IMR-90 (cell line): ENCODE data around the gene MAGI3. TPM values are rescaled to one million over a fixed set of nuclear protein-coding genes. Genes with fewer than 3 reads are reported as not detected.
A peak's percentile ranks its signal among the peaks of the same experiment; 100 is the strongest.

ENCODE experiments used
- ATAC-seq: fragments of 200-7000 bp; cut with Tn5 transposase; 2 replicates; pipeline ENCODE4 v1.9.1; 2020; ENCODE audit warnings: low read depth, mild to moderate bottlenecking, moderate library complexity
- Bru-seq: library from RNA; stranded (reverse); fragments of 400-500 nt; gene quantifications from one replicate; lab custom pipeline; 2021; lab: Mats Ljungman, UMichigan
- BruChase-seq, 2 experiments: library from RNA; stranded (reverse); fragments of 400-500 nt; gene quantifications; one replicate each; lab custom pipeline; 2021; lab: Mats Ljungman, UMichigan
- BruUV-seq: library from RNA; stranded (reverse); fragments of 400-500 nt; replicated peaks from 2 replicates; lab custom pipeline; 2021; lab: Mats Ljungman, UMichigan
- CTCF ChIA-PET: fragments of 300-600 bp; formaldehyde crosslinking; extraction: SDS; loops from one replicate; lab custom pipeline; 2021; ENCODE audit warnings: antibody characterized with exemption; lab: Yijun Ruan, JAX
- POLR2A ChIA-PET: fragments of 300-600 bp; sonication (Branson Sonifier 250); formaldehyde crosslinking; loops from one replicate; lab custom pipeline; 2022; ENCODE audit warnings: antibody characterized with exemption; ENCODE audit not compliant: unreplicated experiment; lab: Charles Lee
- DNase-seq: peaks from one replicate; pipeline ENCODE4 v3.0.0; 2013
- H2AFZ ChIP-seq: replicated peaks from 2 replicates; pipeline ENCODE3; 2013; ENCODE audit warnings: low read length, mild to moderate bottlenecking; ENCODE audit not compliant: poor library complexity
- H2AK5ac ChIP-seq: 2 replicates; pipeline ENCODE4 v1.6.1; 2013; ENCODE audit warnings: low read depth, low read length, inconsistent platforms
- H2AK9ac ChIP-seq: replicated peaks from 2 replicates; pipeline ENCODE3; 2013; ENCODE audit warnings: mild to moderate bottlenecking, low read depth, low read length, moderate library complexity; ENCODE audit not compliant: poor library complexity
- H2BK120ac ChIP-seq: 2 replicates; pipeline ENCODE4 v1.6.1; 2013; ENCODE audit warnings: low read depth, low read length, inconsistent platforms
- H2BK15ac ChIP-seq: 3 replicates; pipeline ENCODE4 v1.6.1; 2013; ENCODE audit warnings: low read depth, low read length, inconsistent platforms
- H2BK20ac ChIP-seq: 2 replicates; pipeline ENCODE4 v1.6.1; 2013; ENCODE audit warnings: low read depth, mild to moderate bottlenecking, inconsistent platforms, low read length, moderate library complexity
- H2BK5ac ChIP-seq: 2 replicates; pipeline ENCODE4 v1.6.1; 2013; ENCODE audit warnings: mild to moderate bottlenecking, low read depth, low read length, inconsistent platforms; ENCODE audit not compliant: poor library complexity, severe bottlenecking
- H3K14ac ChIP-seq: replicated peaks from 2 replicates; pipeline ENCODE4 v1.6.1; 2013; ENCODE audit warnings: low read depth, low read length, inconsistent platforms
- H3K18ac ChIP-seq: 2 replicates; pipeline ENCODE4 v1.6.1; 2013; ENCODE audit warnings: low read depth, low read length, control low read depth
- H3K23ac ChIP-seq: 2 replicates; pipeline ENCODE4 v1.6.1; 2013; ENCODE audit warnings: low read depth, low read length, inconsistent platforms
- H3K27ac ChIP-seq: 2 replicates; pipeline ENCODE4 v1.5.1; 2013; ENCODE audit warnings: mild to moderate bottlenecking, control low read depth, low read length; ENCODE audit not compliant: insufficient read depth
- H3K27me3 ChIP-seq: 2 replicates; pipeline ENCODE4 v1.6.1; 2013; ENCODE audit warnings: low read length; ENCODE audit not compliant: control insufficient read depth, insufficient read depth
- H3K36me3 ChIP-seq: 2 replicates; pipeline ENCODE4 v1.6.1; 2013; ENCODE audit warnings: low read length, mixed read lengths; ENCODE audit not compliant: control insufficient read depth, insufficient read depth
- H3K4ac ChIP-seq: 2 replicates; pipeline ENCODE4 v1.6.1; 2013; ENCODE audit warnings: low read depth, low read length, inconsistent platforms
- H3K4me1 ChIP-seq: 2 replicates; pipeline ENCODE4 v1.6.1; 2013; ENCODE audit warnings: low read length, mixed read lengths; ENCODE audit not compliant: control insufficient read depth, insufficient read depth
- H3K4me2 ChIP-seq: 2 replicates; pipeline ENCODE4 v1.6.1; 2013; ENCODE audit warnings: low read depth, mild to moderate bottlenecking, control low read depth, low read length, moderate library complexity
- H3K4me3 ChIP-seq: 2 replicates; pipeline ENCODE4 v1.5.1; 2013; ENCODE audit warnings: low read depth, mild to moderate bottlenecking, control low read depth, low read length, moderate library complexity; ENCODE audit not compliant: insufficient read depth
- H3K56ac ChIP-seq: 2 replicates; pipeline ENCODE4 v1.6.1; 2013; ENCODE audit warnings: low read length, inconsistent platforms; ENCODE audit not compliant: insufficient read depth; ENCODE audit errors: extremely low read depth
- H3K79me1 ChIP-seq, 2 experiments: 2 replicates each; pipeline ENCODE4 v1.6.1; 2013; ENCODE audit warnings: low read length in 2 of 2, inconsistent platforms in 1 of 2, low read depth in 1 of 2
- H3K9ac ChIP-seq: 2 replicates; pipeline ENCODE4 v1.6.1; 2013; ENCODE audit warnings: low read depth, low read length, control low read depth
- H3K9me1 ChIP-seq: 2 replicates; pipeline ENCODE4 v1.6.1; 2013; ENCODE audit warnings: low read length, inconsistent platforms; ENCODE audit not compliant: insufficient read depth
- H3K9me3 ChIP-seq: 2 replicates; pipeline ENCODE4 v1.6.1; 2013; ENCODE audit warnings: low read length; ENCODE audit not compliant: control insufficient read depth, insufficient read depth
- H4K20me1 ChIP-seq: 2 replicates; pipeline ENCODE4 v1.6.1; 2013; ENCODE audit warnings: low read length, inconsistent platforms; ENCODE audit not compliant: insufficient read depth
- H4K5ac ChIP-seq: 2 replicates; pipeline ENCODE4 v1.6.1; 2013; ENCODE audit warnings: mild to moderate bottlenecking, low read depth, low read length, control low read depth
- H4K8ac ChIP-seq, 2 experiments: 2 replicates each; pipeline ENCODE4 v1.6.1; 2013; ENCODE audit warnings: low read depth in 2 of 2, low read length in 2 of 2, control low read depth in 1 of 2, inconsistent platforms in 1 of 2
- H4K91ac ChIP-seq: 2 replicates; pipeline ENCODE4 v1.6.1; 2013; ENCODE audit warnings: low read depth, low read length, inconsistent platforms; ENCODE audit not compliant: insufficient read depth
- BHLHE40 ChIP-seq: fragments of 150-350 bp; IDR thresholded peaks from 2 replicates; pipeline ENCODE4 v1.6.1; 2016; ENCODE audit warnings: mild to moderate bottlenecking, low read depth, low read length
- CEBPB ChIP-seq: IDR thresholded peaks from 2 replicates; pipeline ENCODE4 v1.6.1; 2012; ENCODE audit warnings: low read depth, low read length, improper control_type of control experiment
- CHD1 ChIP-seq: IDR thresholded peaks from 2 replicates; pipeline ENCODE4 v1.6.1; 2012; ENCODE audit warnings: low read depth, low read length, improper control_type of control experiment
- FOS ChIP-seq: fragments of 150-350 bp; IDR thresholded peaks from 2 replicates; pipeline ENCODE4 v1.6.1; 2016; ENCODE audit warnings: low read depth, low read length
- MAFK ChIP-seq: IDR thresholded peaks from 2 replicates; pipeline ENCODE4 v1.6.1; 2012; ENCODE audit warnings: low read depth, low read length, improper control_type of control experiment
- MAZ ChIP-seq: IDR thresholded peaks from 2 replicates; pipeline ENCODE4 v1.6.1; 2012; ENCODE audit warnings: low read depth, mild to moderate bottlenecking, low read length, improper control_type of control experiment, moderate library complexity, borderline replicate concordance
- MXI1 ChIP-seq: IDR thresholded peaks from 2 replicates; pipeline ENCODE4 v1.6.1; 2012; ENCODE audit warnings: low read depth, mild to moderate bottlenecking, low read length, moderate library complexity, borderline replicate concordance
- POLR2A ChIP-seq: IDR thresholded peaks from 2 replicates; pipeline ENCODE4 v1.6.1; 2012; ENCODE audit warnings: mild to moderate bottlenecking, low read depth, low read length
- RAD21 ChIP-seq: IDR thresholded peaks from 2 replicates; pipeline ENCODE4 v1.6.1; 2012; ENCODE audit warnings: low read length, improper control_type of control experiment
- RCOR1 ChIP-seq: IDR thresholded peaks from 2 replicates; pipeline ENCODE4 v1.6.1; 2012; ENCODE audit warnings: mild to moderate bottlenecking, low read length, improper control_type of control experiment; ENCODE audit not compliant: insufficient replicate concordance
- SMC3 ChIP-seq: fragments of 150-350 bp; IDR thresholded peaks from 2 replicates; pipeline ENCODE4 v1.6.1; 2016; ENCODE audit warnings: low read depth, mild to moderate bottlenecking, antibody characterized with exemption, low read length, moderate library complexity
- WGBS, 2 experiments: methylation state at CpG; one replicate each; pipeline versions ENCODE4 v1.1.5 to v1.1.7; 2013; ENCODE audit warnings: missing lambda C conversion rate in 2 of 2; ENCODE audit not compliant: insufficient read length in 1 of 2; ENCODE audit errors: extremely low coverage in 2 of 2; 5-methylcytosine and 5-hydroxymethylcytosine counted together
- dilution Hi-C: fragments of 300-500 bp; cut with HindIII; formaldehyde crosslinking; loops from one replicate; pipeline ENCODE4 v1.14.3; 2018; ENCODE audit warnings: low sequenced_read_pairs; ENCODE audit not compliant: unreplicated experiment
- in situ Hi-C: fragments of 300-500 bp; cut with MboI; formaldehyde crosslinking; loops from 3 replicates; pipeline ENCODE4 v1.14.3; 2019; ENCODE audit warnings: low sequenced_read_pairs, inconsistent platforms, mixed read lengths
- intact Hi-C: fragments of 100-400 bp; cut with micrococcal nuclease; formaldehyde crosslinking; loops from 2 replicates; pipeline ENCODE4 v1.10.0; 2022
- long read RNA-seq: library from polyadenylated mRNA; unstranded; transcript quantifications from one replicate; pipeline ENCODE4 v2.0.0, GENCODE V29; 2021; ENCODE audit not compliant: unreplicated experiment
- polyA plus RNA-seq, 3 experiments: library from polyadenylated mRNA; depleted of rRNA; stranded (reverse); fragments of >200 nt; gene quantifications; 2 replicates each; pipeline ENCODE4 v1.2.3, GENCODE V29; 2012; ENCODE audit warnings: low replicate concordance in 1 of 3
- total RNA-seq: library from RNA; depleted of rRNA; stranded (reverse); fragments of >200 nt; gene quantifications from 2 replicates; pipeline ENCODE4 v1.2.3, GENCODE V29; 2012; rRNA removed
- TF ChIP-seq, protein P1 (sequence below): fragments of 150-350 bp; IDR thresholded peaks from 2 replicates; pipeline ENCODE4 v1.6.1; 2016; ENCODE audit warnings: low read depth, mild to moderate bottlenecking, low read length, moderate library complexity, borderline replicate concordance
- TF ChIP-seq, protein P2 (sequence below): fragments of 150-350 bp; IDR thresholded peaks from 2 replicates; pipeline ENCODE4 v1.6.1; 2017; ENCODE audit warnings: mild to moderate bottlenecking, antibody characterized with exemption, low read length, low read depth

Gene MAGI3
- total RNA-seq: 8.8 and 9.2 TPM in 2 replicates
- 2.4 and 2.5 TPM in 2 replicates for polyA plus RNA-seq (2012; rRNA removed)
- polyA plus RNA-seq (2012; cell fraction: cytosol; rRNA removed): 0.75 and 0.86 TPM in 2 replicates
- polyA plus RNA-seq (2012; cell fraction: nucleus; rRNA removed; ENCODE audit: low replicate concordance): 1.2 and 4.5 TPM in 2 replicates
- Bru-seq, nascent RNA: percentile 66 among the genes with signal in this experiment
- BruChase-seq, experiment 1, labeled RNA remaining after a 6-hour chase: percentile 59 among the genes with signal in this experiment
- BruChase-seq, experiment 2, labeled RNA remaining after a 2-hour chase: percentile 63 among the genes with signal in this experiment
- long read RNA-seq, full-length matches to known transcripts: 3 of 10 reads
- long read RNA-seq, partial matches to known transcripts: 3 of 10 reads
- long read RNA-seq, other reads (novel, unspliced or antisense): 4 of 10 reads

DNA sequence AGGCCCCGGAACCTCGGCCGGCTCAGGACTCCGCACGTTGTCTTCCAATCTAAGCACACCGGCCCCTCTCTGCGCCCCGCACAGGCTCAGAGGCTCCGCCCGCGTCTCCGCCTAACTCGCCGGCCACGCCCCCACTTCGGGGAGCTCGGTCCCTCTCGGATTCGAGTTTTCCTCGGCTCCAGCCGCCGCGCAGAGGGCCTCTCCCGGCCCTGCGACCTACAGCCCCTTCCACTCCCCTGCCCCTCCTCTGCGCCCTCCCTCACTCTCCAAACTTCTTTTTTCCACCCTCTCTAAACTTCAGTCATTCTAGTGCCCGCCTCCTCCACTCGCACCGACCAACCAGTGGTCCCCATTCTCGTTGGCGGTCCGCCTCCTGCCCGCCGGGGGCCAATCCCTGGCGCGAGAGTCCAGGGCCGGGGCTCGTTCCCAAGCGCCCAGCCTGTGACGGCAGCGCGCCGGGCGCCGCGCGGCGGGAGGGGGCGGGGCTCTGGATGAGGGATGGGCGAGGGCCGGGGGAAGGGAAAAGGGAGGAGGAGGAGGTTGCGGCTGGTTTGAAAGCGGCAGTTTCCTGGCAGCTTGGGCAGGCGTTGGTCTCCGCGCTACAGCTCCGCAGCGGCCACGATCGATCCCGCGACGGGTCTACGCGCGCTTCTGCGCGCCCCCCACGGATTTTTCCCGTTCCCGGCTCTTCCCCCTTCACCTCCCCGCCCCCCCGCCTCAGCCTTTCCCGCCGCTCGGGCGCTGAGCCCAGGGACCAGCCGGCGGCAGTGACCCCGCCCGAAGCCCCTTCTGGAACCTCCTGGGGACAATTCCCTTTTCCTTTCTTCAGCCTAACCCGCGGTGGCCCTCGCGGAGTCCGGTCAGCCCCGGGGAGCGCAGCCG lies at the start of gene MAGI3:
Gene MAGI3 (plus strand): TSS at position 563 of the 882 bp plus-strand sequence. CDS start 519 bp downstream, outside the sequence.
- Histone ChIP-seq H3K4me3 (peak within 1 kb of the TSS; percentile 72), H3K9me3 (peaks cover 2% of the 10 kb centered on the region; the same call in 1 of the 2 replicates), H2BK5ac (peak within 1 kb of the TSS; percentile 4), H3K36me3 (no peaks in the 10 kb centered on the region), H3K56ac (peak within 1 kb of the TSS; percentile 49; the same call in 1 of the 2 replicates), H2BK15ac (no peak within 1 kb of the TSS), H2AK5ac (peak within 1 kb of the TSS; percentile 27; the same call in 1 of the 2 replicates), H3K14ac (peak within 1 kb of the TSS; percentile 70; the same call in 1 of the 2 replicates), H2AFZ (peak within 1 kb of the TSS; percentile 94), H4K8ac (peak within 1 kb of the TSS in 1 of 2 experiments; percentile 71; a peak in 1 of 4 replicates), H3K9ac (peak within 1 kb of the TSS; percentile 50), H4K5ac (no peak within 1 kb of the TSS), H3K23ac (peak within 1 kb of the TSS; percentile 82), H3K27ac (peak within 1 kb of the TSS; percentile 52), H3K79me1 (peaks cover 13 to 14% of the 10 kb centered on the region in 2 experiments), H3K4ac (no peak within 1 kb of the TSS; the same call in none of the 2 replicates), H3K4me2 (peak within 1 kb of the TSS; percentile 100), H2BK120ac (no peak within 1 kb of the TSS; the same call in 1 of the 2 replicates), H2BK20ac (no peak within 1 kb of the TSS), H4K91ac (no peak within 1 kb of the TSS), H3K9me1 (no peaks in the 10 kb centered on the region), H3K18ac (no peak within 1 kb of the TSS), H2AK9ac (peak within 1 kb of the TSS; percentile 81), H3K27me3 (no peaks in the 10 kb centered on the region), H4K20me1 (peaks cover 5% of the 10 kb centered on the region; the same call in 1 of the 2 replicates), H3K4me1 (peaks cover 6% of the 10 kb centered on the region)
- WGBS, 2 experiments: 2% methylated on average over 18 of the region's 89 CpGs; no CpG with 5 or more reads in 1 of the 2 experiments
- in situ Hi-C loops (loop anchor here (10.0 kb wide), 2 partner anchors 65 to 265 kb away; no protein-coding TSS in a partner anchor), dilution Hi-C loops (no loop called here), intact Hi-C loops (loop anchor here (2.0 to 10.0 kb wide), 6 partner anchors 62 to 515 kb away; partner anchors contain the start of genes AP4B1, DCLRE1B and RSBN1)
- POLR2A ChIA-PET: no interaction called here
- ATAC-seq (peak; percentile 94), DNase-seq (peak; percentile 98)
- CTCF ChIA-PET: interaction anchor here (0.7 to 1.3 kb wide), 2 partner anchors 51 to 130 kb away, joined by 3 to 4 read pairs; no protein-coding TSS in a partner anchor
- BruUV-seq: no TSS peak
- TF ChIP-seq MAFK (no peak), MAZ (peak; percentile 94), SMC3 (no peak), CHD1 (no peak), BHLHE40 (no peak), RAD21 (no peak; the same call in 1 of the 2 replicates), MXI1 (peak; percentile 40; the same call in 1 of the 2 replicates), POLR2A (peak; percentile 83), CEBPB (no peak), RCOR1 (no peak), FOS (peak; percentile 18; the same call in 1 of the 2 replicates)
- TF ChIP-seq, protein P1, sequence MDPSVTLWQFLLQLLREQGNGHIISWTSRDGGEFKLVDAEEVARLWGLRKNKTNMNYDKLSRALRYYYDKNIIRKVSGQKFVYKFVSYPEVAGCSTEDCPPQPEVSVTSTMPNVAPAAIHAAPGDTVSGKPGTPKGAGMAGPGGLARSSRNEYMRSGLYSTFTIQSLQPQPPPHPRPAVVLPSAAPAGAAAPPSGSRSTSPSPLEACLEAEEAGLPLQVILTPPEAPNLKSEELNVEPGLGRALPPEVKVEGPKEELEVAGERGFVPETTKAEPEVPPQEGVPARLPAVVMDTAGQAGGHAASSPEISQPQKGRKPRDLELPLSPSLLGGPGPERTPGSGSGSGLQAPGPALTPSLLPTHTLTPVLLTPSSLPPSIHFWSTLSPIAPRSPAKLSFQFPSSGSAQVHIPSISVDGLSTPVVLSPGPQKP: no peak
- TF ChIP-seq, protein P2, sequence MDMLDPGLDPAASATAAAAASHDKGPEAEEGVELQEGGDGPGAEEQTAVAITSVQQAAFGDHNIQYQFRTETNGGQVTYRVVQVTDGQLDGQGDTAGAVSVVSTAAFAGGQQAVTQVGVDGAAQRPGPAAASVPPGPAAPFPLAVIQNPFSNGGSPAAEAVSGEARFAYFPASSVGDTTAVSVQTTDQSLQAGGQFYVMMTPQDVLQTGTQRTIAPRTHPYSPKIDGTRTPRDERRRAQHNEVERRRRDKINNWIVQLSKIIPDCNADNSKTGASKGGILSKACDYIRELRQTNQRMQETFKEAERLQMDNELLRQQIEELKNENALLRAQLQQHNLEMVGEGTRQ: peak; percentile 35; the same call in 1 of the 2 replicates
